Measurements from ENCODE around the gene MLLT11.

DNA sequence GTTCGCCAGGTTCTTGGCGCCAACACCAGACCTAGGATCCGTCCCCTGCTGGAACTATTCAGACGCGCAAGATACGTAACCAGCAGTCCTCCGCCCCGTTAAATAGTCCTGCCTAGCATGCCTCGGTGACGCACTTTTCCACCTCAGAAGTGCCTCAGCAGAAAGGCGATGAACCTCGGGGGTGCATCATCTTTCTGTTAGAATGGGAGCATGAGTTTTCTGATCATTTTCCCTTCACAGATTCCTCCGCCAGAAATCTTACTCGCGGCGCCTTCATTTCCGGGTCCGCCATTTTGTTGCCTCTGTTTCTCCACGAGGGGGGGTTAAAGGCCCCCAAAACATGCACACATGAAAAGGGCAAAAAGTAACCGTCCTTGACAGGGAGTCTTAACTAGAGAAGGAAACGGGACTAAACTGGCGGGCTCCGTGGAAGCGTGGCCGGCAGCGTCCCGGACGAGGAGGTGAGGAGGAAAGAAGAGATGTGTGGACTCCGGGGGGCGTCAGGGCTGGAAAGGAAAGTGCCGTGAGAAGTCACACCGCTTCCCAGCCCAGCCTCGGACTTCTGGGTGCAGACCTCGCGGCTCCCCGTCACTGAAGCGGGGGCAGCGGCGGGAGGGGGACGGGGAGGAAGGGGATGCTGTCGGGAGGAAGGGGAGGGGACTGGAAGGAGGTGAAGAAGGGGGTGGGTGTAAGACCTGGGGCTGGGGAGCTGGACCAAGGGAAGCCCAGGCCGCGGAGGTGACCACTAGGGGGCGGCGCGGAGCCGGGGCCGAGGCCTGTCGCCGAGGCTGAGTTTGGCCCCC lies 10.5 kb downstream of the MLLT11 start, which contains the start of gene GABPB2:
- TF ChIP-seq, protein P1, sequence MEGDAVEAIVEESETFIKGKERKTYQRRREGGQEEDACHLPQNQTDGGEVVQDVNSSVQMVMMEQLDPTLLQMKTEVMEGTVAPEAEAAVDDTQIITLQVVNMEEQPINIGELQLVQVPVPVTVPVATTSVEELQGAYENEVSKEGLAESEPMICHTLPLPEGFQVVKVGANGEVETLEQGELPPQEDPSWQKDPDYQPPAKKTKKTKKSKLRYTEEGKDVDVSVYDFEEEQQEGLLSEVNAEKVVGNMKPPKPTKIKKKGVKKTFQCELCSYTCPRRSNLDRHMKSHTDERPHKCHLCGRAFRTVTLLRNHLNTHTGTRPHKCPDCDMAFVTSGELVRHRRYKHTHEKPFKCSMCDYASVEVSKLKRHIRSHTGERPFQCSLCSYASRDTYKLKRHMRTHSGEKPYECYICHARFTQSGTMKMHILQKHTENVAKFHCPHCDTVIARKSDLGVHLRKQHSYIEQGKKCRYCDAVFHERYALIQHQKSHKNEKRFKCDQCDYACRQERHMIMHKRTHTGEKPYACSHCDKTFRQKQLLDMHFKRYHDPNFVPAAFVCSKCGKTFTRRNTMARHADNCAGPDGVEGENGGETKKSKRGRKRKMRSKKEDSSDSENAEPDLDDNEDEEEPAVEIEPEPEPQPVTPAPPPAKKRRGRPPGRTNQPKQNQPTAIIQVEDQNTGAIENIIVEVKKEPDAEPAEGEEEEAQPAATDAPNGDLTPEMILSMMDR (IDR thresholded peaks at IDR 0.05; ENCODE audit: low read depth, low read length) = peak; percentile 70
- TF ChIP-seq, protein P2, sequence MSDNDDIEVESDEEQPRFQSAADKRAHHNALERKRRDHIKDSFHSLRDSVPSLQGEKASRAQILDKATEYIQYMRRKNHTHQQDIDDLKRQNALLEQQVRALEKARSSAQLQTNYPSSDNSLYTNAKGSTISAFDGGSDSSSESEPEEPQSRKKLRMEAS (IDR thresholded peaks at IDR 0.05; ENCODE audit: low read depth, low read length) = peak; percentile 69
- TF ChIP-seq POLR2A (IDR thresholded peaks at IDR 0.05; ENCODE audit: extremely low read depth, insufficient read length) = peak; percentile 89
